Measurements from ENCODE around the gene SYCE1.

DNA sequence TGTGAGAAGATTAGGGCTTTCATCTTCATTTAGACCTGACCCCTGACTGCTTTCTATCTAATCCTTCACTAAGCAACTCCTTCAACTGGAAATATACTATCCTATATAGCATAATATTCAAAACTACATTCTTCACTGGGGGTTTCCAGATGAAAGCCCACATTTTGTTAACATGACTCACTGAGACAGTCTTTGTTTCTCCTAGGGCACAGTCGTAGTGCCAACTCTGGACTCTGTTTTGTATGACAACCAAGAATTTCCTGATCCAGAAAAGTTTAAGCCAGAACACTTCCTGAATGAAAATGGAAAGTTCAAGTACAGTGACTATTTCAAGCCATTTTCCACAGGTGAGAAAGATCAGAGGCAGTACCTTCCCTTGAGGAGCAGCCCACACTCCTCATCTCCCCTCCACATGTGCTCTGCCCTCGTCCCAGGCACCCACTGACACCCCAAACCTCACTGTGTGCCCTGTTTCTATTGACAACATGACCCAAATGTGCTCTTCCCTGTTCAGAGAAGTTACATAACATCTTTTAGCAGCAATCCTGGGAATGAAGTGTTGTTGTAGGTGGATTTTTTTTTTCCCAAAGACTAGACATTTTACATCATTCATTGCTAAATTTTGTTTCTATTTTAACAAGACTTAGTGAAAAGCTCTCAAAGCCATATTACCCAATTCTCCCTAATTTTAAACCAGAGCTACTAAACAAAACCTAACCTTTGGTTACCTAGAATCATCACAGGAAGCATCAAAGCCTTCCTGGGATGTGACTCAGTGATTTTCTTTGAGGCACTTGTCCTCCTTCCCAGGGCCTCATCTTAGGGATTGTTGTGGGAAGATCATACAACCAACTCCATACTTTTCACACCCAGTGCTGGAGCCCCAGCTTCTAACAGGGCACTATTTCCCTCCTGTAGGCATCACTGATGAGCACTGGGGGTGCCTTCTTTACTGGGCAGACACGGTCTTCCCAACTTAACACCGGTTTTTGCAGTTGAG lies 27.5 kb downstream of the SYCE1 start:
- TF ChIP-seq CTCF (IDR thresholded peaks at IDR 0.05) (no peak), POLR2A (IDR thresholded peaks at IDR 0.05) (no peak)
